Suppressor macrophage treated with lipopolysaccharide for 1 hour (primary cell): ENCODE results near the gene SGF29.
"Not testable (repeated sequence)": the region's sequence is repeated elsewhere in the genome, so short reads cannot be mapped to it uniquely, and the experiment has no call there.

Experiments used
- DNase-seq, 3 donors: peaks; one replicate each; pipeline ENCODE4 v3.0.0-alpha.2; 2020 to 2022

Gene SGF29

DNA sequence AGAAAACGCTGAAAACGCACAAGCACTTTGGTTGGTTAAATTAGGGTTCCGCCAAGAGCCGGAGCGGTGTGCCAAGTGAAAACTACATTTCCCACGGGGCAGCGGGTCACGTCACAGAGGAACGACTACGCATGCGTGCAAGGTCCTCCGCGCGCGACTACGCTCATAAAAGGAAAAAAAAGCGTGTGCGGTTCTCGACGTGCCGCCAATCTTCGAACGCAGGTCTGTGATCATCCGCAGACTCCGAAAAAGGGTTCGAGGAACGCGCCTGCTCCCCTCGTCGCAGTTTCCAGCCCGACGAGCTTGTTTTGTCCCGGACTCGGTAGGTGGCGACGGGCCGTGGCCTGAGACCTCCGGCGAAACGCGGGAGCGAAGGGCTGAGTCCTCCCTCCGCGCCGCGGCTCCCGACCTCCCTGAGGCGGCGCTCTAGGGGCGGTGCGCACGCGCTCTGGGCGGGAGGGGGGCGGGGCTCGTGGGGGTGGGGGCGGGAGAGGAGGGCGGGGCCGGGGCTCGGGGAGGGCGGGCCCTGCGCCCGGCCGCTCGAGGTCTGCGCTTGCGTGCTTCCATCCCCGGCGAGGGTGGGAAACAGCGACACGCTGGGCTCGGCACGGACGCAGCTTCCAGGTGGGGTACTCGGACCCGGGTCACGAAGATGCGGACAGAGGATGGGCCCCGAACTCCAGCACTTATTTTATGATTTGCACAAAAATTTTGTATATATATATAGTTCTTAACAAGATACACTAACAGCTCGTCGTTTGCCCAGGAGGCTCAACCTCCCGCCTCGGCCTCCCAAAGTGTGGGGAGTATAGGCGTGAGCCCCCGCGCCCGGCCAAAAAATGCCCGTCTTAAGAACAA is at the start of gene SGF29:
Gene SGF29 (plus strand): TSS at position 145 of the 858 bp plus-strand sequence. CDS start 27,150 bp downstream, outside the sequence.
- peak; percentile 94 to 98 (median 96) for DNase-seq

DNA sequence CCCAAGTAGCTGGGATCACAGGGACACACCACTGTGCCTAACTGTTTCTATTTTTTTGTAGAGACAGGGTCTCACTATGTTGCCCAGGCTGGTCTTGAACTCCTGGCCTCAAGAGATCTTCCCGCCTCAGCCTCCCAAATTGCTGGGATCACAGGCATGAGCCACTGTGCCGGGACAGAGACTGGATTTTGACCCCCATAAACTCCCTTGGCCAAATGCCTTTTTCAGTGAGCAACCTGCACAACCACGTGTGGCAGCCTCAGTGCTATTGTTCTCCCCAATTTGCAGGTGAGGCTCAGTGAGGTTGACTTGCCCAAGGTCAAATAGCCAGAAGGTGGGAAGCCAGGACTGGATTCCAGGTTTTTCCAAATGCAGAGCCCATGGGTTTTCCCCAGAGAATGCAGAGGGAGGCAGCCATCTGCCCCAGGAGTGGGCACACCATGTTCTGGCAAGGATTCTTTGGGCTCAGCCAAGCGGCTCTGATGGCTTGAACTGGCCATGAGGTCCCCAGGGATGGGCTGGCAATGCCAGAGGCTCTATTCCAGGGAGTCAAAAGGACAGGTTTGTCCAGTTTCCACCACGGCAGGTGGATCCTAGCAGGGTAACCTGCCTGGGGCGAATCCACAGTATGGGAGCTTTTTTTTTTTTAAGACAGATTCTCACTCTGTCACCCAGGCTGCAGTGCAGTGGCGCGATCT is 48.9 kb upstream of the SGF29 start:
- no peak for DNase-seq

DNA sequence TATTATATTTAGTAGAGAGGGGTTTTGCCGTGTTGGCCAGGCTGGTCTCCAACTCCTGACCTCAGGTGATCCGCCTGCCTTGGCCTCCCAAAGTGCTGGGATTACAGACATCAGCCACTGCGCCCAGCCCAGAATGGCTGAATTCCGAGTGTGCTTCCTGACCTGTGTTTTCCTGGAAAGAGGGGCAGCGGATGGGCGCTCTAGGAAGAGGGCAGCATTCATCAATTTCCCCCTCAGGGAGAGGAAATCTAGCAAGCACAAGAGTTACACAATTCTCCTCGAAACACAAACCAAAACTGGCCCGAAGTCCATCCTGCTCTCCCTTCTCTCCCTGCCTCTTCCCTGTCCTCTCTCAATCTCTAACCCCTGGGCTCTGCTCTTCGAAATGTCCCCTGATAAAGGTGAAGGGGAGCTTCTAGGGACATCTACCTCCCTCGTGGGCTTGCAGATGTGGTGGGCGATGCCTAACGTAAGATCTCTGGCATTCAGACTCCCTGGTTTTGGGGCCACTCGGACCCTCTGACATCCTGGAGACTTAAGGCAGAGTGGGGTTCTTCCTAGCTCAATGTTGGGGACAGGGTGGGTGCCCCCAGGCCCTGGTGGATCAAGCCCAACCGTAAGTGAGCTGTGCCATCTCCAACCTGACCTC is 48.1 kb upstream of the SGF29 start:
- DNase-seq: peak; percentile 56 to 75 (median 63)

DNA sequence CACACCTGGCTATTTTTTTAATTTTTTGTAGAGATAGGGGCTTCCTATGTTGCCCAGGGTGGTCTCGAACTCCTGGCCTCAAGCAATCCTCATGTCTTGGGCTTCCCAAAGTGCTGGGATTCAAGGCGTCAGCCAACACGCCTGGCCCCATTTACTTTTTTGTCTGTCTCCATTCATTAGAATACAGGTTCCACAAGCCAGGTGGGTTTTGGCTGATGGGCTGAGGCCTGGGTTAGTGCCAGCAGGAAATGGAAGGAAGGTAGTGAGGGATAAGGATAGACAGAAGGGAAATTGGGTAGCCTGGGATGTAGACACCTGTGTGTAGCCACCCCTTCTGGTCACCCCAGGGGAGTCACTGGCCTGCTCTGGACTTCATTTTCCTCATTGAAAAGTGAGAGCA is 42.7 kb upstream of the SGF29 start:
- no peak for DNase-seq

DNA sequence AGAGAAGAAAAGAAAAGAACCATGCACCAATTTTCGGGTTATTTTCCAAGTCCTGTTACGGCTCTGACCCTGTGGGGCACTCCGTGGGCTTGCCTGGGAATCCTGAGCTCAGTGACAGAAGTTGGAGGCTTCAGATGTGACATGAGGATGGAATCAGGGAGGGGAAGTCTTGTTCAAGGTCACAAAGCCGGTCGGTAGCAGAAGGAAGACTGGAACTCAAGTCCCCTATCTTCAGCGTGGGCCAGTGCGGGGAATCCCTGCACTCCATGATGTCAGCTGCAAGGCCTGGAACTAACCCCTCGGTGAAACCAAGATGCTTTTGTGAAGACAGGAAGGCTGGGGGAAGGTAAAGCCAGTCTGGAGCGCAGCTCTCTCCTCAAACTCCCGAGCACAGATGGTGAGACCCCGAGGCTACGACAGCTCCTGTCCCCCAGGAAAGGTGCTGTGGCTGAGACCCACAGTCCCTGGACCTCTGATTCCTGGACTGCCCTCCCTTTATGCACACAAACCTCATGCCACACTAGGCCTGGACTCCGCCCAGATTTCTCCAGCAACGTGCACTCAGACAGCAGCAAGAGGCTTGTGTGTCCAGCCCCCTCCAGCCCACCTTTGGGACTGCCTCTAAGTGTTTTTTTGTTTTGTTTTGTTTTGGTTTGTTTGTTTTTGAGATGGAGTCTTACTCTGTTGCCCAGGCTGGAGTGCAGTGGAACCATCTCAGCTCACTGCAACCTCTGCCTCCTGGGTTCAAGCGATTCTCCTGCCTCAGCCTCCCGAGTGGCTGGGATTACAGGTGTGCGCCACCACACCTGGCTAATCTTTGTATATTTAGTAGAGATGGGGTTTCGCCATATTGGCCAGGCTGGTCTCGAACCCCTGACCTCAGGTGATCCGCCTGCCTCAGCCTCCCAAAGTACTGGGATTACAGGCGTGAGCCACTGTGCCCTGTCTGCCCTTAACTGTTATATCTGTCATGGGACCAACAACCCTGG is 41.6 kb upstream of the SGF29 start:
- peak in 1 of 3 donors; percentile 55 for DNase-seq

DNA sequence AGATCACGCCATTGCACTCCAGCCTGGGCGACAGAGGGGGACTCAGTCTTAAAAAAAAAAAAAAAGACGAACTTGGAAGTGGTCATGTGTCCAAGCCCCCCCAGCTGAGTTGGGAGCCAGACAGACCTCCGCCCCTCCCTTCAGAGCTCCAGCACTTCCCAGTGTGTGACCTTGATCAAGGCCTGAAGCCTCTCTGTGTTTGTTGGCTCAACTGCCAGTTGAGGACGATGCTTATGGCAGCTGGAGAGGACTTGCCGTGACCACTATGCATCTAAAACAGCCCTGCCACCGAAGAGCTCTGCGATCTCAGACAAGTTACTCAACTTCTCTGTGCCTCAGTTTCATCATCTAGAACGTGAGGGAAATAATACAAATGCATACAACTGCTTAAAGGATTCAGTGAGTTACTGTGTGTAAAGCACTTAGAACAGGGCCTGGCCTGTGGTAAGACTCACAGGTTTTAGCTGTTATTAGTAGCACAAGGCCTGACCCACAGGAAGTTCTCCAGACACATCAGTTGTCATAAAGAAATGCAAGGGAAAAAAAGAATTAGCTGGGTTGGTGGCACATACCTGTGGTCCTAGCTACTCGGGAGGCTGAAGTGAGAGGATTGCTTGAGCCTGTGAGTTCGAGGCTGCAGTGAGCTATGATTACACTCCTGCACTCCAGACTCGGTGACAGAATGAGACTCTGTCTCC is 40.1 kb upstream of the SGF29 start:
- DNase-seq: no peak

DNA sequence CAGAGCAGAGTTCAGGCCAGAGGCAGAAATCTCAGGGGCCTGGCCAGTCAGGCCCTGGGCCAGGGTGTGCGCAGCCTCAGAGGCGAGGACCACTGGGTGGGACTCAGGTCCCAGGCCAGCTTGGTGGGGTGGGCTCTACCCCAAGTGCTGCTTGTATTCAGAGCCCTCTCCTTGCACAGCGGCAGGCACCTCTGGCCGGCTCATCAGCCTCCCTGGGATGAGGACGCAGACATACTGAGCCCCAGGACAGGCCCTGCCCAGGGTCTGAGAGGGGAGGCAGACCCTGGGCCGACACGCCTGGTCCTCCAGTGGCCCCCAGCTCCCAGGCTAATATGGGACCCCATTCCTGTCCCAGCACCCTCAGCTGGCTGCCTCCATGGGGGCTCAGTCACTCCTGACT is 39.5 kb upstream of the SGF29 start:
- no peak for DNase-seq

DNA sequence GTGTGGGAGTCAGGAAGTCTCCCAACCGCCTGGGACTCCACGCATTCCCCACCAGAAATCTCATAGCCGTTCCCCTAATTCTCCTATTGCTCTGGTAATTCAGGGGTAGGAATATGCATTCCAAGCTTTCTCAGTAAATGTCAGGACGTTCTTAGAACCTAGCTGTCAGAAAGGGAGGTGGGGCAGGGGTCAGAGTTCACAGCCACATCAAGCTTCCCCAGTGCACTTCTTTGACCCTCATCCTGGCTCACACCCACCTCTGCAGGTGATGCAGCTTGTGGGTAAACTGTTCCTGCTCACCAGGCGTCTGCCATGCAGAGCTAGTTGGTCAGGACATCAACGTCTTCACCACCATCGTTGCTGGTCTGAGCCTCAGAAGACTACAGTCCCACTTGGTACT is 33.0 kb upstream of the SGF29 start:
- DNase-seq: no peak

DNA sequence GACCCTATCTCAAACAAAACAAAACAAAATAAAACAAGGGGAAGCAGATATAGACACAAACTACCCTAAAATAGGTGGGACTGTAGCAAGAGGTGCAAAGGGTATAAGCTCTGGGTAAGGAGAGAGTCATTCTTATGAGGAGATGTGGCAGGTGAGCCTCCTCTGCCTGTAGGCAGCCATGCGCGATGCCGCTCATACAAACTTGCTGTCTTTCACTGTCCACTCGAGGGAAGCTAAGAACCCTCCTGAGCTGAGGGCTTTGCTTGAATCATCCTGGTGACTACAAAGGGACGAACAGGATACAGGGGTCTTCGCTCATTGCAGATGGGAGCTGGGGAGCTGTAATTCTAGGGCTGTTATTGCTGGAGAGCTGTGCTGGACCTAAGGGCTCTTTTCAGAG is 32.3 kb upstream of the SGF29 start:
- DNase-seq: no peak

DNA sequence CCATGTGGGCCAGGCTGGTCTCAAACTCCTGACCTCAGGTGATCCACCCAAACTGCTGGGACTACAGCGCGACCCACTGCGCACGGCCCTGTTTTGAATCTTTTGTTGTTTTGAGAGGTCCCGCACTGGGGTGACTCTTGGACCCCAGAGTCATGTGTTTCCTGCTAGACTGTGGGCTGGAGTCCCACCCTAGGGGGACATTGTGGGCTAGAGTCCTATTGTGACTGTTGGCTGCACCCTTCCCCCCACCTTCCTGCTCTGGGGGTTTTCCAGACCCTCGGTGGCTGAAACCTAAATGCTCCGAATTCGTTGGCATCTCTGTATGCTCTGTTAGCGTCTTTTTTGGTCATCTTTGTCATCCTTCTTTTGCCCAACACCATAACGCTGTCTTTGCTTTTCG is 30.9 kb upstream of the SGF29 start:
- no peak for DNase-seq

DNA sequence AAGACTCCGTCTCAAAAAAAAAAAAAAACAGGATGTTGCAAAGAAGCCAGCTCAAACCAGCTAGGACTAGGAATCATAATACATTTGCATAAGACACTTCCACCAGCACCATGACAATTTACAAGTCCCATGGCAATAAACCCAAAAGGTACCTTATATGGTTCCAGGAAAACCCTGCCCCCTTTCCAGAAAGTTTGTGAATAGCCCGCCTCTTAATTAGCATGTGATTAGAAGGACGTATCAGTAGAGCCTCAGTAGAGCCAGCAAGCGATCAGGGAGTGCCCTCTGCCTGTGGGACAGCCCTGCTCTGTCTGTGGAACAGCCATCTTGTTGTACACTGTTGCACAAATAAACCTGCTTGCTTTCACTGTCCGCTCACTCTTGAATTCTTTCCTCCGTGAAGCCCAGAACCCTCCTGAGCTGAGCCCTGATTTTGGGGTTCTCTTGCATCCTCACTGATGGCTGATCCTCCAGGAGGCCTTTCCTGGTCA is 29.0 kb upstream of the SGF29 start:
- DNase-seq: peak; percentile 51 to 77 (median 62)

DNA sequence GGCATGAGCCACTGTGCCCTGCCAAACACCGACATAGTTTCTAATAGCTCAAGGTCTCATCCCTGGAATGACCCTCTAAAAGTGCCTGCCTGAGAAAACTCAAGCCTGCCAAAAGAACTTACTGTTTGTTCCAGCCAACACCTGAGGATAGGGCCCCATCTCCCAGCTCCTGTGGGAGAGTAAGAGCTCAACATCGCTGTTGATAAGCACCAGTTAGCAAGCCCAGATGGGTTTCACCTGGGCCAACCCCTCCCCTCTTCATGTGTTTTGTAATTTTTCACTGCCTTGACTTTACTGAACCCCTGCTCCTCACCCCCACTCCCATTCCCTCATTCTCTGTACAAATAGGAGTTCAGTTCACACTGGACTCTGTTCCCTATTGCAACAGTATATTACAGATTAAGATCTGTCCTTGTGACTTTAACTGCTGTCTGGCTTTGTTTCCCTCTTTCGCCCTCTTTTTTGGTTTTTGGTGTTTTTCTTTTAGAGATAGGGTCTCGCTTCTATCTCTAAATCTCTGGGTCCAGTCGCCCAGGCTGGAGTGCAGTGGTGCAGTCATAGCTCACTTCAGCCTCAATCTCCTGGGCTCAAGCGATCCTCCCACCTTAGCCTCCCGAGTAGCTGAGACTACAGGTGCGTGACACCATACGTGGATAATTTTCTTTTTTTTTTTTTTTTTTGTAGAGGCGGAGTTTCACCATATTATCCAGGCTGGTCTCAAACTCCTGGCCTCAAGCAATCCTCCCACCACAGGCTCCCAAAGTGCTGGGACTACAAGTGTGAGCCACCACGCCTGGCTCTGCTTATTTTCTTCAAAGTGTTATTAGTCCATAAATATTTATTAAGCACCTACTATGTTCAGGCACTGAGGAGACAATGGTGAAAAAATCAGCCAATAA is 27.3 kb upstream of the SGF29 start:
- no peak for DNase-seq

DNA sequence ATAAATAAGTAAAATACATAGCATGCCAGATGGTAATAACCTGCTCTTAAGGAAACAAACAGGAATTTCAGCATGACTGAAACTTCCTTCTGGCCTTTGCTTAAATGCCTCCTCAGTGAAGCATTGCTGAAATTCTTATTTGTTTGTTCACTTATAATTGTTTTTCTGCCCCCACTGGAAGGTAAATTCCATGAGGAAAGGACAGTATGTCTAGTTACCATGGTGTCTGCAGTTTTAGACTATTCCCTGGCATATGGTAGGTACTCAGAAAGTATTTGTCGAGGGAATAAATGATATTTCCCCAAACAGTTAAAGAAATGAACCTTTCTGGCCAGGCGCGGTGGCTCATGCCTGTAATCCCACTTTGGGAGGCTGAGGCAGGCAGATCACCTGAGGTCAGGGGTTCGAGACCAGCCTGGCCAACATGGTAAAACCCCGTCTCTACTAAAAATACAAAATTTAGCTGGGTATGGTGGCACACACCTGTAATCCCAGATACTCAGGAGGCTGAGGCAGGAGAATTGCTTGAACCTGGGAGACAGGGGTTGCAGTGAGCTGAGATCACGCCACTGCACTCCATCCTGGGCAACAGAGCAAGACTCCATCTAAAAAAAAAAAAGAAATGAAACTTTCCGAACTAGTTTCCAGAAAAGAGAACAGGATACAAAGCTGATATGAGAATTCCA is 26.5 kb upstream of the SGF29 start:
- DNase-seq: not testable (repeated sequence)

DNA sequence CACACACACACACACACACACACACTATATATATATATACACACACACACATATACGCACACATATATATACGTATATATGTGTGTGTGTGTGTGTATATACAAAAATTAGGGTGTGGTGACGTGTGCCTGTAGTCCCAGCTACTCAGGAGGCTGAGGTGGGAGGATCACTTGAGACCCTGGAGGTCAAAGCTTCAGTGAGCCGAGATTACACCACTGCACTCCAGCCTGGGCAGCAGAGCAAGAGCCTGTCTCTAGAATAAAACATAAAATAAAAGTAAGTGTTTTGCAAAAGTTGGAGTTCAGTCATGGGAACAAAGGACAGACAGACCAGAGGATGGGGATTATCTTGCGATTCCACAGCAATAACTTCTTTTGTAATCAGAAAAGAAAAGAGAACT is 25.7 kb upstream of the SGF29 start:
- no peak for DNase-seq

DNA sequence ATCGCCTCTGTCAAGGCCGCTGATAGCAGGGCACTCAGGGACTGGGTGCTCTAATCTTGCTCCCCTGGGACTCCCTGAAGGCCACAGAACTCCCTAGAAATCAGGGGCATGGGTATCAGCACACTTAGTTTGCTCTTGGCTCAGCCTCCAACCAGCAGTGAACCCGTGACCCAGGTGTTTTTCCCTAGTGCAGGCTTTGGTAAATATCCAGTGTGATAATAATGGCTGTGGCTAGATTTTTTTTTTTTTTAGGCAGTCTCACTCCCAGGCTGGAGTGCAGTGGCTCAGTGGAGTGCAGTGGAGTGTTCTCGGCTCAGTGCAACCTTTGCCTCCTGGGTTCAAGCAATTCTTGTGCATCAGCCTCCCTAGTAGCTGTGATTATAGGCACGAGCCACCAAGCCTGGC is 25.3 kb upstream of the SGF29 start:
- no peak for DNase-seq

DNA sequence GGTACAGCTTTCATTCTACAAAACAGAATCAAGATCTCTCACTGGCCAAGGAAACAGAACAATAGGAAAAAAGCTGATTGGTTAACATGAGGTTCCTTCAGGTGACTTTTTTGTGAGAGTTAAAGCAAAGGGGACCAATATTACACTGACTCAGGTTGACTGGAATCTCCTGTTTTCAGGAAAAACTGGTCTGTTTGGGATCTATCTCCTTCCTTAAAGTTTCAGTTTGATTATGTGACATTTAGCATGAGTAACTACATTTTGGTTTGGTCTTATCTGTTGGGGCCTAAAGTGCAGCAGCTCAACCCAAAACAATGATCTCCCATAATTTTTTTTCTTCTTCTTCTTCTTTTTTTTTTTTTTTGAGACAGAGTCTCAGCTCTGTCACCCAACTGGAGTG is 24.6 kb upstream of the SGF29 start:
- DNase-seq: no peak

DNA sequence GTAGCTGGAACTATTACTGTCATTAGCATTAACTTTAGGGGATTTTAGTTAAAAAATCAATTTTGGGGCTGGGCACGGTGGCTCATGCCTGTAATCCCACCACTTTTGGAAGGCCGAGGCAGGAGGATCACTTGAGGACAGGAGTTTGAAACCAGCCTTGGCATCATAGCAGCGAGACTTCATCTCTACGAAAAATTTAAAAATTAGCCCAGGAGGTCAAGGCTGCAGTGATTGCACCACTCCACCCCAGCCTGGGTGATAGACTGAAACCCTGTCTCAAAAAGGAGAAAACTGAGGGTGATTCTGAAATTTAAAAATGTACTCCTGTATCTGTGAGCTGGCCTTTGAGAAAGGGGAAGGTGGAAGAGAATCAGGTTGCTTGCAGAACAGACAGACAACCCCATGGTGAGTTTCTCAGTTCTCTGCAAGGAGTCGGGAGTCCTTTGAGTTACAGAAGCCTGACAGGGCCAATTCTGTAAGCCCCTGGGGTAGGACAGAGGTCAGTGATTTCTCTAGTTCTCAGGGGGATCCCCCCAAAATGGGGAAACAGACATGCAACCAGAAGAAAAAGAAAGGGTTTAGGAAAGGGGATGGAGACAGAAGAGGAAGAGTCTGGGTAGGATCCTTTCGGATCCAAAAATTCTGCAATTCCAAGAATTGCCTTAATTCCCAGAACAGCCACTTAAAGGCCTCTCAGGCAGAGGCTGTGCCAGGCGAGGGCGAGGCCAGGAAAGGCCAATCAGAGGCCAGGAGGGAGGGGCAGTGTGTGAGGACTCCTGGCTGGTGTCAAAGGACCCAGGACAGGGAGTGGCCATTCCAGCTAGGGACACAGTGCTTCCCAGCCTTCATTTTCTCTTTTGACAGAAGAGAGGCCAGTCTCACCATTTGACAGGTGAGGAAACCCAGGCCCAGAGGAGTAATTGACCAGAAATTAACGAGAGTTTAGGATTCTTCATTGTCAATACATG is 21.7 kb upstream of the SGF29 start:
- peak; percentile 68 to 82 (median 78) for DNase-seq

DNA sequence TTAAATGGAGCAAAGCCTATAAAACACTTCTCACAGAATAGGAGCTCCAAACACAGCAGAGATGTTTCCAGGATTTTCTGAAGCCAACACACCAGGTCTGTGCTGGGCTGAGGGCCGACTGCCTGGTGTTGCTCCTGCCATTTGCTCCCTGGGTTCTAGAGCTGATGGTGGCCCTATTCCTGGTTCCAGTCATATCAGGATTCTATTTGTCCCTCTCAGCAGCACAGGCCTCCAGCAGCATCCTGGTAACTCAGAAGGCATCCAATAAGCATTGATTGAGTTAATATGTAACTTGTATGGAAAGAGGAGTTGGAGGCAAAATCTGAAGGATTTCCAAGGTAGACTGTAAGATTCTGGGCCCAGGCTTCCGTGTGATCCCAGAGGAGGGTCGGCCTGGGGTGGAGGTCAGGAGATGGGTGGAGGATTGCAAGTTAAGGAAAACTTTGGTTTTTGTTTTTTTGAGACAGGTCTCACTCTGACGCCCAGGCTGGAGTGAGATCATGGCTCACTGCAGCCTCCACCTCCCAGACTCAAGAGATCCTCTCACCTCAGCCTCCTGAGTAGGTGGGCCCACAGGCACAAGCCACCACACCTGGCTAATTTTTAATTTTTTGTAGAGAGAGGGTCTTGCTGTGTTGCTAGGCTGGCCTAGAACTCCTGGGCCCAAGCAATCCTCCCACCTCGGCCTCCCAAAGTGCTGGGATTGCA is 20.6 kb upstream of the SGF29 start:
- no peak for DNase-seq
